PC-3 (cell line): Measurements from ENCODE around the gene AUTS2.

ENCODE experiments used
- EZH2 ChIP-seq: fragments of 300-600 bp; sonication (generic); IDR thresholded peaks from one replicate; pipeline ENCODE4 v1.6.1; 2017; ENCODE audit warnings: antibody characterized with exemption, mild to moderate bottlenecking, low read length; ENCODE audit not compliant: unreplicated experiment
- TF ChIP-seq, protein P1 (sequence below): fragments of 300-600 bp; sonication (generic); conservative IDR thresholded peaks from 2 replicates; pipeline ENCODE4 v1.5.1; 2017; ENCODE audit warnings: antibody characterized with exemption, low read depth, mild to moderate bottlenecking, low read length

DNA sequence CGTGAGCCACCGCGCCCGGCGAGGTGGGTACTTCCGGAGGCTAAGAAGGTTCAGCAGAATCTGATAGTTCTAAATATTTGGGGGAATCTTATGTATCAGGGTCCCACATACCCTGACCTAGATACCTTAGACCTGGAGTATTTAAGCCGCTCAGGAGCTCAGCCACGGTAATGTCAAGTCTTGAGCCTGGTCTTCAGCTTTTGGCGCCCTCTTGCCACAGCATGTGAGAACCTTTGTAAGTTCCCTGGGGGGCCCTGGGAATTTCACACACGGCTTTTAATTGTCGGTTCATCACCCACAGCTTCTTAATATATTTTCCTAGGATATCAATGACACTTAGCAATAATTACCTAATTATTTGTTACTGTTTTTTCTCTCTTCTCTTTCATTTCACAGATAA lies 1209.4 kb downstream of the AUTS2 start:
- TF ChIP-seq, protein P1, sequence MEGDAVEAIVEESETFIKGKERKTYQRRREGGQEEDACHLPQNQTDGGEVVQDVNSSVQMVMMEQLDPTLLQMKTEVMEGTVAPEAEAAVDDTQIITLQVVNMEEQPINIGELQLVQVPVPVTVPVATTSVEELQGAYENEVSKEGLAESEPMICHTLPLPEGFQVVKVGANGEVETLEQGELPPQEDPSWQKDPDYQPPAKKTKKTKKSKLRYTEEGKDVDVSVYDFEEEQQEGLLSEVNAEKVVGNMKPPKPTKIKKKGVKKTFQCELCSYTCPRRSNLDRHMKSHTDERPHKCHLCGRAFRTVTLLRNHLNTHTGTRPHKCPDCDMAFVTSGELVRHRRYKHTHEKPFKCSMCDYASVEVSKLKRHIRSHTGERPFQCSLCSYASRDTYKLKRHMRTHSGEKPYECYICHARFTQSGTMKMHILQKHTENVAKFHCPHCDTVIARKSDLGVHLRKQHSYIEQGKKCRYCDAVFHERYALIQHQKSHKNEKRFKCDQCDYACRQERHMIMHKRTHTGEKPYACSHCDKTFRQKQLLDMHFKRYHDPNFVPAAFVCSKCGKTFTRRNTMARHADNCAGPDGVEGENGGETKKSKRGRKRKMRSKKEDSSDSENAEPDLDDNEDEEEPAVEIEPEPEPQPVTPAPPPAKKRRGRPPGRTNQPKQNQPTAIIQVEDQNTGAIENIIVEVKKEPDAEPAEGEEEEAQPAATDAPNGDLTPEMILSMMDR = no peak
- no peak for TF ChIP-seq EZH2
